A673 (cell line): ENCODE measurements around the gene GJA5. TPM values are rescaled to one million over a fixed set of nuclear protein-coding genes. Genes with fewer than 3 reads are reported as not detected.

Experiments used
- BruUV-seq: library from RNA; stranded (reverse); fragments of 400-500 nt; replicated peaks from 2 replicates; lab custom pipeline; 2021; lab: Mats Ljungman, UMichigan
- CTCF ChIA-PET: fragments of 300-600 bp; sonication (Branson Sonifier 250); formaldehyde crosslinking; loops from one replicate; lab custom pipeline; 2022; ENCODE audit warnings: antibody characterized with exemption; lab: Charles Lee
- POLR2A ChIA-PET: fragments of 300-600 bp; sonication (Branson Sonifier 250); formaldehyde crosslinking; loops from one replicate; lab custom pipeline; 2022; ENCODE audit warnings: antibody characterized with exemption; ENCODE audit not compliant: low non-redundant PET; lab: Charles Lee
- DNase-seq: peaks from one replicate; pipeline ENCODE4 v3.0.0-alpha.2; 2015; ENCODE audit warnings: low spot score
- H3K27ac ChIP-seq: fragments of 200-600 bp; sonication (generic); 2 replicates; pipeline ENCODE4 v1.5.1; 2016; ENCODE audit warnings: mixed run types, low read depth, mild to moderate bottlenecking, mixed read lengths, antibody characterized with exemption, low read length; ENCODE audit not compliant: poor library complexity, severe bottlenecking
- H3K27me3 ChIP-seq: fragments of 200-600 bp; sonication (generic); replicated peaks from 2 replicates; pipeline ENCODE4 v1.6.1; 2017; ENCODE audit warnings: mixed run types, low read depth, mild to moderate bottlenecking, mixed read lengths, antibody characterized with exemption, low read length; ENCODE audit not compliant: insufficient read depth, poor library complexity
- H3K36me3 ChIP-seq: fragments of 200-600 bp; sonication (generic); 2 replicates; pipeline ENCODE4 v1.6.1; 2016; ENCODE audit warnings: mixed run types, mild to moderate bottlenecking, mixed read lengths, antibody characterized with exemption, low read length; ENCODE audit not compliant: insufficient read depth, poor library complexity, severe bottlenecking
- H3K4me1 ChIP-seq: fragments of 200-600 bp; sonication (generic); 2 replicates; pipeline ENCODE4 v1.6.1; 2017; ENCODE audit warnings: mixed run types, mild to moderate bottlenecking, mixed read lengths, antibody characterized with exemption, low read length; ENCODE audit not compliant: insufficient read depth, poor library complexity, severe bottlenecking
- H3K4me3 ChIP-seq: fragments of 200-600 bp; sonication (generic); 2 replicates; pipeline ENCODE4 v1.5.1; 2016; ENCODE audit warnings: low read depth, mixed run types, mild to moderate bottlenecking, mixed read lengths, low read length; ENCODE audit not compliant: poor library complexity, severe bottlenecking
- H3K9me3 ChIP-seq: fragments of 200-600 bp; sonication (generic); 2 replicates; pipeline ENCODE4 v1.6.1; 2016; ENCODE audit warnings: mixed run types, low read depth, mild to moderate bottlenecking, mixed read lengths, antibody characterized with exemption, low read length; ENCODE audit not compliant: poor library complexity, severe bottlenecking
- EZH2 ChIP-seq: fragments of 200-600 bp; sonication (generic); IDR thresholded peaks from 2 replicates; pipeline ENCODE4 v1.6.1; 2017; ENCODE audit warnings: borderline replicate concordance, low read depth, mild to moderate bottlenecking, mixed read lengths, antibody characterized with exemption, low read length; ENCODE audit not compliant: poor library complexity, severe bottlenecking
- intact Hi-C: fragments of 100-400 bp; cut with micrococcal nuclease; formaldehyde crosslinking; loops from one replicate; pipeline ENCODE4 v1.10.0; 2022; ENCODE audit not compliant: unreplicated experiment
- total RNA-seq: library from RNA; stranded (reverse); gene quantifications from 2 replicates; pipeline ENCODE4 v1.2.3, GENCODE V29; 2021
- TF ChIP-seq, protein P1 (sequence below): fragments of 300-800, 200-600 bp; sonication (generic); conservative IDR thresholded peaks from 2 replicates; pipeline ENCODE4 v1.5.1; 2017; ENCODE audit warnings: low read depth, mild to moderate bottlenecking, antibody characterized with exemption, low read length, moderate library complexity, mixed read lengths

Gene GJA5
- total RNA-seq, 1 experiment from 2014 or later, result not detected

DNA sequence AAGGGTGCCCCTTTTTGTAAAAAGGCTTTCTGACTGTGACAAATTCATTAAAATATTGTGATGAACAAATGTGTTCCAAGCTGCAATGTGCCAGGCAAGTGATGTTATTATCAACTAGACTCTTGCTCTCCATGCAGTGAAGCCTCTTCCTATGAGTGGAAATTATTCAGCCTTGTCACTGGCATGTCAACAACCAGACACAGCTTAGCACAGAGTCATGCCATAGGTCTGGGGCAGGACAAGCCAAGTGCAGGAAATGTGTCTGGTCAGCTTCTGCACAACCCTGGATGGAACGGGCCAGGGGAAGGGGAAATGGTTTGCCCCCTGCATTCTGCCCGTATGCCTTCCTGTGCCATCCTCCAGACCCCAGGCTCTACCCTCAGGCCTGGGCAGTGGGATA, 27.4 kb upstream of the GJA5 start:
- CTCF ChIA-PET, result no interaction called here
- intact Hi-C loops, result no loop called here
- no peak for DNase-seq

DNA sequence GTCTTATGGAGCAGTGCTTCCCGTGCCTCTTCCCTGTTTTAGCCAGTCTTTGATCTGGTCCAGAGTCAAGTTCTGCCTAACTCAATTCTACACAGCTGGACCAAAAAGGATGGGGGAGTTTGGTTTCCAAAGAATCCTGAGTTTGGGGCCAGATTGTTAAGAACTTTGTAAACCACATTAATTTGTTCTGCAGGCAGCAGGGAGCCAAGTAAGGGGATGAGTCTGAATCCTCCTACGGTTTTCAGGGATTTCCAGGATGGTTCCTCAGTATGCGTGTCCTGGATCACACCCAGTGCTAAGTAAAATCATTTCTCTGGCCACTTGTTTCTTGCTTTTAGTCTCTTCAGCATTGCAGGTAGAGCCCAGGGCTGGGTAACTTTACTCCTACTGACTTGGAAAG, 26.1 kb upstream of the GJA5 start:
- Histone ChIP-seq H3K9me3 (no peaks in the 10 kb centered on the region), H3K27me3 (peaks cover 31% of the 10 kb centered on the region), H3K4me1 (no peaks in the 10 kb centered on the region), H3K27ac (no peak overlapping the region), H3K36me3 (no peaks in the 10 kb centered on the region), H3K4me3 (no peak overlapping the region)
- ChIA-PET CTCF (no interaction called here), POLR2A (no interaction called here)
- BruUV-seq, result no TSS peak
- TF ChIP-seq, protein P1, sequence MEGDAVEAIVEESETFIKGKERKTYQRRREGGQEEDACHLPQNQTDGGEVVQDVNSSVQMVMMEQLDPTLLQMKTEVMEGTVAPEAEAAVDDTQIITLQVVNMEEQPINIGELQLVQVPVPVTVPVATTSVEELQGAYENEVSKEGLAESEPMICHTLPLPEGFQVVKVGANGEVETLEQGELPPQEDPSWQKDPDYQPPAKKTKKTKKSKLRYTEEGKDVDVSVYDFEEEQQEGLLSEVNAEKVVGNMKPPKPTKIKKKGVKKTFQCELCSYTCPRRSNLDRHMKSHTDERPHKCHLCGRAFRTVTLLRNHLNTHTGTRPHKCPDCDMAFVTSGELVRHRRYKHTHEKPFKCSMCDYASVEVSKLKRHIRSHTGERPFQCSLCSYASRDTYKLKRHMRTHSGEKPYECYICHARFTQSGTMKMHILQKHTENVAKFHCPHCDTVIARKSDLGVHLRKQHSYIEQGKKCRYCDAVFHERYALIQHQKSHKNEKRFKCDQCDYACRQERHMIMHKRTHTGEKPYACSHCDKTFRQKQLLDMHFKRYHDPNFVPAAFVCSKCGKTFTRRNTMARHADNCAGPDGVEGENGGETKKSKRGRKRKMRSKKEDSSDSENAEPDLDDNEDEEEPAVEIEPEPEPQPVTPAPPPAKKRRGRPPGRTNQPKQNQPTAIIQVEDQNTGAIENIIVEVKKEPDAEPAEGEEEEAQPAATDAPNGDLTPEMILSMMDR, result no peak
- no peak for TF ChIP-seq EZH2
- intact Hi-C loops, result no loop called here
- no peak for DNase-seq

More for the DNA sequence above, 27.4 kb upstream of the GJA5 start:
- no peak overlapping the region for H3K4me3 ChIP-seq
- POLR2A ChIA-PET, result no interaction called here
- no peak overlapping the region for H3K27ac ChIP-seq
- H3K36me3 ChIP-seq, result no peaks in the 10 kb centered on the region
- H3K9me3 ChIP-seq, result no peaks in the 10 kb centered on the region
- H3K4me1 ChIP-seq, result no peaks in the 10 kb centered on the region
- H3K27me3 ChIP-seq, result peaks cover 22% of the 10 kb centered on the region
- TF ChIP-seq, protein P1, result no peak
- TF ChIP-seq EZH2, result no peak
- no TSS peak for BruUV-seq

GRCh38 chr1:147785794-147786506, 25.5 kb upstream of the GJA5 start:
- ChIA-PET POLR2A (no interaction called here), CTCF (interaction anchor here (0.6 kb wide), 1 partner anchor 145 kb away, joined by 5 read pairs; no protein-coding TSS in a partner anchor)
- no peak overlapping the region for H3K27ac ChIP-seq
- H3K36me3 ChIP-seq, result no peaks in the 10 kb centered on the region
- H3K4me3 ChIP-seq, result no peak overlapping the region
- H3K27me3 ChIP-seq, result peaks cover 33% of the 10 kb centered on the region
- TF ChIP-seq, protein P1, result no peak
- no peak for TF ChIP-seq EZH2
- BruUV-seq, result no TSS peak
- no peaks in the 10 kb centered on the region for H3K9me3 ChIP-seq
- no peaks in the 10 kb centered on the region for H3K4me1 ChIP-seq
- no peak for DNase-seq
- intact Hi-C loops, result no loop called here
